Renal cortex interstitium (tissue), 11 donors: ENCODE results near the gene SKAP1. TPM values are rescaled to one million over a fixed set of nuclear protein-coding genes. Genes with fewer than 3 reads are reported as not detected.
"Not testable (repeated sequence)": the region's sequence is repeated elsewhere in the genome, so short reads cannot be mapped to it uniquely, and the experiment has no call there.

Experiments
- DNase-seq, 11 donors: peaks; one replicate each; pipeline ENCODE4 v3.0.0-alpha.2; 2013; ENCODE audit warnings: low read depth in 9 of 11, low spot score in 4 of 11; ENCODE audit errors: extremely low read depth in 1 of 11
- polyA plus RNA-seq, 3 donors: library from polyadenylated mRNA; unstranded; fragments of 120-200 nt; gene quantifications; one replicate each; pipeline ENCODE4 v1.2.1, GENCODE V29; 2013; ENCODE audit not compliant: insufficient read length in 3 of 3

The SKAP1 gene
- polyA plus RNA-seq, 3 donors, result 8.5 to 12.3 (median 10.6) TPM

DNA sequence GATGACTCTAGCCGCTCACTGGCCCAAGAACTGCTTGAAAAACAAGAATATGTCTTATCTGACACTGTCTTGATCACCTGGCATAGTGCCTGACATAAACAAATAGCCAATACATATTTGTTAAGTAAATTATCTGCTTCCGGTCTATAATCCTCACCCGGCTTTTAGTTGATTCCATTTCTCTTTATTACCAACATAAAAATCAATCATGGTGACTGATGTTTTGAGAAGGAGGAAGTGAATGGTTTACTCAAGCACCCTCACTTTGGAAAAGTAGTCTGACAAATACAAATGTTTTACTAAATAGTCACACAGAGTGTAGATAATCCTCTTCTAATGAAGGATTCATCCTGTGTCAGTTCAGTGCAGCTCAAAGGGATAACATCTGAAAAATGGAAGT, 47.0 kb downstream of the SKAP1 start:
- DNase-seq, result no peak

DNA sequence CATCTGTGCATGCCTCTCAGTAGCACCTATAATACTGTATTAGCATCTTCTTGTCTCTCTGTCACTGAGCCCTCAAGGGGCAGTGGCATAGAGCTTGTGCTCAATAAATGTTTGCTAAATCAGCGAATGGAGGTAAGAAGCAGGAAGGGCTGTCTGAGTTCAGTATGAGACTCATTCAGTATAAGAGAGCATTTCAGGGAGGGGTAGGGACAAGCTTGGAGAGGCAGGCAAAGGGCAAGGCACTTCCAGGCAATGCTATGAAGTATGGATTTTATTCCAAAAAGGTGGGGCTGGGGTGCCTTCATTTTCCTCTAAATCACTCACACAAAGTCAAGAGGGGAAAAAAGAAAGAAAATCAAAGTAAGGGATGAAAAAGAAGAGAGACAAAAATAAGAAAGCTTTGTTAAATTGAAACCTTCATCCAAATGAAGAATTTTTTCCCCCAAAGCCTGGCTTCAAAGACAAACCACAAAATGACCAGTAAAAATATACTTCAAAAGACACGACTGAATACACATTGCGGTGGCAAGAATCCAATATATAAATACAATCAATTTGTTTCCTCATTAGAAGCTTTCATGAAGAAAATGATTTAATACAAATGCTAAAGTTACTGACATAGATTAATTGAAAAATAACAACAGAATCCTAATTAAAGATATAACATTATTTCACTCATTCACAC, 51.2 kb downstream of the SKAP1 start:
- DNase-seq, result no peak

DNA sequence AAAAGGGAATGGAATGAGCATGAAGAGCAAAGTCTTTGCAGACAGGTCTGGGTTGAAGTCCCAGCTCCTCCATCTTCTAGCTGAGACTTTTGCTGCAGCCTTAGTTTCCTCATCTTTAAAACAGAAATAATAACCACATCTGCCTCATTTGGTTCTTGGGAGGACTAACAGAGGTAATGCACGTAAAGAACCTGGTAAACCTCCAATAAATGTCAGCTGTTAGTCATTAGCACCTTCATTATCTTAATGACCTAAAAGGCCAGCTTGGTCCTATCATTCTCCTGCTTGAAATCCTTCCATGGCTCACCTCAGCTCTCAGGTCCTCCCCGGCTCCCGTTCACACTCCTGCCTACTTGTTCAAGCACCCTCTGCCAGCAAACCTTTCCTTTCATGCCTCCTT, 51.8 kb downstream of the SKAP1 start:
- no peak for DNase-seq

DNA sequence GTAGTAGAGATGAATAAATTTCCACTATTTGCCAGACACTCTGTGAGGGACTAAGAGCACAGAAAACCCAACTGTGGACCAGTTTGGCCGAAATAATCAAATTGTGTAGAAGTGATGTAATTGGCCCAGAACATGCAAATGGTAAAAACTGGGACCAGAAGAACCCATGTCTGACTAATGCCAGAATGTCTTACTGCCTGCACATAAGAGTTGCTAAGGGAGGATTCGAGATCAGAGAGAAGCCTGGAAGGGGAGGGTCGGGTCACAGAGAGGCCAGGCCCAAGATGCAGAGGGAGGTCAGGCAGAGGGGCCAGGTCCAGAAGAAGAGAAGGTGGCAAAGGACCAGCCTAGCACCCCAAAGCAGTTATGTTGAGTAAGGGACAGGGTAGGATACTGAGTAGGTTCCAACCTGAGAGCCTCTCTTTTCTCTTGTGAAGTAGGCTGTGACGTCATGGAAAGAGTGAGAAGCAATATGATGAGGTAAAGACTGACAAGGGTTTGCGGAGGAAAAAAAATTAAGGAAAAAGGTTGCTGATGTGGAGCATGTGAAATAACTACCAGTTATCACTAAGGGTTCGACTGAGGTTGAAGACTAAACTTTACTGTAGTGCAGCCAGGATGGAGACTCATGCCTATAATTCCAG, 53.2 kb downstream of the SKAP1 start:
- no peak for DNase-seq

DNA sequence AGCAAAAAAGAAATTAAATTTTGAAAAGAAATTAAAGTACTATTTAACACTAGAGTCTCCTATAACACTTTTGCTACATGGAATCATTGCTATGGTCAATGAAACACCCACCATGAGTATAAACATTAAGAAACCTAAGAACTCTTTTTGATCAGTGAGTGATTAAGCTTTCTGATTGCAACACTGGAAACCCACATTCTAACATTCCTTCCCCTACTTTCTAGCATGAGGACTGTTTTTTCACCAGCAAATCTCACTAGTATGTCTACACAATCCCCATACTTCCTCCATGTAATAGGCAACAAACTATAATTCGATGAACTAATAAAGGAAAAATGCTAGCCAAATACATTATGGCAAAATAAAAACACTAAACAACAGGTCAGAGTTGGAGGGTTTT, 54.7 kb downstream of the SKAP1 start:
- DNase-seq, result no peak

DNA sequence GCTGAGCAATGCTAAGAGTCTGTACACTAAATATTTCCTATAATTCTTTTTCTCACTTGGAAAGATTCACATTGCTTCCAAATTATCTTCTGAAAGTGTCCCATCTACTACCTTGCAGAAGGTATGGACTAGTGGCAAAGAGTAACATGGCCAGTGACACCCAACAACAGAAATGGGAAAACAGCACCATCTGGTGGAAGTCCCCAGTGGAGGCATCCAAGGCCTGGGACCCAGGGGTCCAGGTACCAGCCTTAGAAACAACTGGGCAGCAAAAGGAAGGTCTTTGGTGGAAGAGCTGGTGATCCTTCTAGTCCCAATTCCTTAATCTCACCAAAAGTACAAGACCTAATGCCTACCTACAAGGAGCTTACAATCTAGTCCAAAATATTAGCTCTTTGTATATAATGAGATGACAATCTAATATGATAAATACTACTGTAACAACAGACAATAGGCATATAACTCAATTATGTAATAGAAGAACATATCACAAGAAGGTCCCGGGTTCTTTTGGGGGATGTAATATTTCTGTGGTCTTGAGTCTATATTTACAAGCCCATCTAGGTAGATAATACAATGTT, 55.3 kb downstream of the SKAP1 start:
- DNase-seq, result no peak

DNA sequence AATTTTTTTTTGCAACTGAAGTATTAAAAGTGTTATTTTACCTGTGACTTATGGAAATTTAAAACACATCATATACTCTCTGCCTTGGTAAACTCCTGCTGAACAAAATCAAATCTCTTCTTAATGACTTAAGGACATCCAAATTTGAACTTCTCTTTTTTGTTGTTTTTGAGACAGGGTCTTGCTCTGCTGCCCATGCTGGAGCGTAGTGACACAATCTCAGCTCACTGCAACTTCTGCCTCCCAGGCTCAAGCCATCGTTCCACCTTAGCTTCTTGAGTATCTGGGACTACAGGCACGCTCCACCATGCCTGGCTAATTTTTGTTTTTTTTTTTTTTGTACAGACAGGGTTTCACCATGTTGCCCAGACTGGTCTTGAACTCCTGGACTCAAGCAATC, 56.1 kb downstream of the SKAP1 start:
- no peak for DNase-seq

DNA sequence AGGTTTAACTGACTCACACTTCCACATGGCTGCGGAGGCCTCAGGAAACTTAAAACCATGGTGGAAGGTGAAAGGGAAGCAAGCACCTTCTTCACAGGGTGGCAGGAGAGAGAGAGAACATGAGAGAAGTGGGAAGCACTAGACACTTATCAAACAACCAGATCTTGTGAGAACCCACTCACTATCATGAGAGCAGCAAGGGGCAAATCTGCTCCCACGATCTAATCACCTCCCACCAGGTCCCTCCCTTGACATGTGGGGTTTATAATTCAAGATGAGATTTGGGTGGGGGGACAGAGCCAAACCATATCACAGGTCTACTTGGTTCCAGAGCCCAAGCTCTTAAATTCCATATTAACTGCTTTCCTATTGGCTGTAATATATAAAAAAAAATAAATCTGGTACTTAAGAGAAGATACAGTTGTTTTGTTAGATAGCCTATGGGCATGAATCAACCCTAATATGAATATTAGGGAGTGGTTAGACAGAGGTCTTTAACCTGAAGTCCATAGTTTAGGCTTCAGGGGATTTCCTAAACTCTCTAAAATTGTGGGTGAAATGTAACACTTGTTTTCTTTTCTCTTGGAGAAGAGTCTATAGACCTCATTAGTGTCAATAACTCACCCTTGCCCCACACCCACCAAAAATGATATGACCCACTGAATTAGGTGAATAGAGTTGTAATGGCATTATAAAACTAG, 56.7 kb downstream of the SKAP1 start:
- DNase-seq, result no peak

DNA sequence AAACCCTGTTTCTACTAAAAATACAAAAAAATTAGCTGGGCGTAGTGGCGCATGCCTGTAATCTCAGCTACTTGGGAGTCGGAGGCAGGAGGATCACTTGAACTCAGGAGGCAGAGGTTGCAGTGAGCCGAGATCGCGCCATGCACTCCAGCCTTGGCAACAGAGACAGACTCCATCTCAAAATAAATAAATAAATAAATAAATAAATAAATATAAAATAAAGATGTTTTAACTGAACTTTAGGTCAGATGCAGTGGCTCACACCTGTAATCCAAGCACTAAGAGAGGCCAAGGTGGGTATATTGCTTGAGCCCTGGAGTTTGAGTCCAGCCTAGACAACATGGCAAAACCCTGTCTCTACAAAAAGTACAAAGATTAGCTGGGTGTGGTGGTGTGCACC, 61.0 kb downstream of the SKAP1 start:
- not testable (repeated sequence) for DNase-seq

DNA sequence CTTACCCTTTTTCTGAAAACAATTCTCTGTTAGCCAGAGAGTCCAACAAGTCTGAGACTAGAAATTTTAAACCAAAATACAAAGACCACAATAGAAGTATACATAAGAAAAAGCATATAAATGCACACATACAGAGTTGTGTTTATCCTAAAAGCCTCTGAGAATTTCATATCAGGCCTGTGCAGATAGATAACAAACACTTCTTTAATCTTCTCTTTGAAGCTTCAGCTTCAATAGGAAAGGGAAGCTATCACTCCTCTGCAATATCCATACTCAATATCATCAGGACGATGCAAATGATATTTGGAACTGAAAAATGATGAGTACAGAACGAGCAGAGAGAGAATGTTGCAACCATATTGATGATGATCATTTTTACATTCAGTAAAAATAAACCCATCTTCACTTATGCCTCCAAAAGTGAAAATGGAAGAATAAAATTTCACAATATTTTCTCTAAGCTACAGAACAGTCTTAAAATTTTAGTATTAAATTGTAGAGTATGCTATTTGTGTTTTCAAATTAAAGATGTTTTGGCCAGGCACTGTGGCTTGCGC, 61.6 kb downstream of the SKAP1 start:
- DNase-seq, result no peak

DNA sequence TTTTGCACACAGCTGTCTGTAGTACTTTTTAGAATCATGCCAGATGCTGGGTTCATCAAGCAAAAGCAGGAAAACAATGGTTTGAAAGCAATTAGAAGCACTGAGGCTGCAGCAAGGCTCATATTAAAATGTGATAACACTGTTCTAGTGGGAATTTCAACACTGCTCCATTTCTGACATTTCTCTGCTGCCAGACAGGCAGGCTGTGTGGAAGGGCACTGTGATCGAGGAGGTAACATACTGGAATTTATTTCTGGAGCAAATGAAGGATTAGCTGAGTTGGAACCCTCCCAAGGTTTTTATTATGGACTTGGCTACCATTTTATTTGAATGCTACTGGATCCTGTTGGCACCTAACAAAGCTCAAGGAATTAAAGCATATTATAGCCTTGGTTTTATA, 66.9 kb downstream of the SKAP1 start:
- DNase-seq, result no peak

DNA sequence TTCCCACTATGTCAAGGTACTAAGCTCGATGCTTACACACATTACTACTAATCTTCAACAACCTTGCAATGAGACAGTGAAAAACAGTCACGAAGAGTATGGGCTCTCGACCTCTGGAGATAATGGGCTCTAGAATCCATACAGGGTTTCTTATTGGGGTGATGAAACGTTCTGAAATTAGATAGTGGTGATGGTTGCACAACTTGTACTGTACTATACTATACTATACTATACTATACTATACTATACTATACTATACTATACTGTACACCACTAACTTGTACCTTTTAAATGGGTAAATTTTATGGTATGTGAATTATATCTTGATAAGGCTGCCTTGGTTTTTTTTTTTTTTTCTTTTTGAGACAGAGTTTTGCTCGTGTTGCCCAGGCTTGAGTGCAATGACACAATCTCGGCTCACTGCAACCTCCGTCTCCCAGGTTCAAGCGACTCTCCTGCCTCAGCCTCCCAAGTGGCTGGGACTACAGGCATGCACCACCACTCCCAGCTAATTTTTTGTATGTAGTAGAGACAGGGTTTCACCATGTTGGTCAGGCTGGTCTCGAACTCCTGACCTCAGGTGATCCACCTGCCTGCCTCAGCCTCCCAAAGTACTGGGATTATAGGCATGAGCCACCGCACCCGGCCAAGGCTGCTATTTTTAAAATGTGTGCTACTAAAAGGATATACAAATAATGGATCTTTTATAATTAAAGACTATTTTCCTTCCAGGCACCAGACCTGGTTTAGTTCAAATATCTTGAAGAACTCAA, 69.0 kb downstream of the SKAP1 start:
- DNase-seq, result not testable (repeated sequence)

DNA sequence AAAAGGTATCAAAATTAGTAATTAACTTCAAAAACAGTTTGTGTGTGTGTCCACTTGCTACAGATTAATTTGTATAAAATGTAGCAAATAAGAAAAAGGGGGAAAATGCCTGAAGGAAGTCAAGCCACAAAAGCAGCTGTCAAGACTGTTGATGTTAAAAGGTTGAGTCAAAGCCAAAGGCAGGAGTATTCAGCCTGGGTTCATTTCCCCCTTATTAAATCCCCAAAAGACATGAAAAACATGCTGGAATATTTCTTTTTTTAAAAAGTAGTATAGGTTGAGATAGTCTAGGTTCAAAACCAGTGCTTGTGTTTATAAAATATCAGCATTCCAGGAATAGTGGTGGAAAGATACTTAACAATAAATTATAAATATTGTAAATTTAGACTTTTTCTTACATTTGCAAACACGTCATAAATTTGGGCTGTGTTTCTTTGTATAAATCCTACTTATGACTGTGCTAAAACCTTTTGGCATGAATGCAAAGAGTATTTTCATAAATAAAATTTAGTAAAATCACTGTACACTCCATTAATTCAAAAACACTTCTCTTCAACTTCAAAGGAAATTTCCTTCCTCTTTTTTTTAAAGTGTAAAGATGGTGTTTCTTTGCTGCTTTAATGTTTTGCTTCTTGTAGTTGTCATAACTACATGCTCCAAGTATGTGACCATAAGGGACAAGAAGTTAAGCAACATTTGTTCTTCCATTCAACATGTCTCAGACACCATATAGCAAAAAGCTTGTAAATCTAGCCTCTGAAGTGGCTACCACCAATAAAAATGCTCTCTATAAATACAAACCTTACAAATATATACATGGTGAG, 72.0 kb downstream of the SKAP1 start:
- no peak for DNase-seq

DNA sequence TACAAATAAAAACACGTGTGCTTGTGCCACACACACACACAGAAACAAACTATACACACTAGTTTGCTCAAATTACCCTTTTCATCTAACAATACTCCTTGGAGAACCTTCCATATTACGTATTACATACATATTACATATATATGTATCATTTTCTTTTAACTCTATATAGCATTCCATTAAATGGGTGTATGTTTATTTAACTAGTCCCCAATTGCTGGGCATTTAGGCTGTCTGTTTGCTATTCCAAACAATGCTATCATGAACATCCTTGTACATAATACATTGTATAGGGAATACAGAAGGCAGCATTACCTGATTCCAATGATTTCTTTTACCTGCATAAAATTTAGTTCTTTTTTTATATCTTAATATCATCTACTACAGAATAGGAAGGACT, 73.1 kb downstream of the SKAP1 start:
- DNase-seq, result no peak

DNA sequence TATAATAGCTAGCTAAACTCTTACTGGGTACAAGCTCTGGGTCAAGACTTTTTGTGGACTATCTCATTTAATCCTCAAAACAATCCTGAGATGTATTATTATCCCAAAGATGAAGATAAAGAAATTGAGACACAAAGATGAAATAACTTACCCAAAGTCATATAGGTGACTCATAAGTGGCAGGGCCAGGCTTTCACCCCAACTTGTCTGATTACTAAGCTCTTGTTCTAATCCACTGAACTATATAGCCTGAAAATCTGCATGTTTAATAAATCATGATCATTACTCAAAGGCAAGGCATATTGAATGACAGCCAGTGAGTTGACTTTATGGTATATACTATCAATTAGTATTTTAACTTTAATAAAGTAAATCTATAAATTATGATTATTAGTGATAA, 77.4 kb downstream of the SKAP1 start:
- no peak for DNase-seq

DNA sequence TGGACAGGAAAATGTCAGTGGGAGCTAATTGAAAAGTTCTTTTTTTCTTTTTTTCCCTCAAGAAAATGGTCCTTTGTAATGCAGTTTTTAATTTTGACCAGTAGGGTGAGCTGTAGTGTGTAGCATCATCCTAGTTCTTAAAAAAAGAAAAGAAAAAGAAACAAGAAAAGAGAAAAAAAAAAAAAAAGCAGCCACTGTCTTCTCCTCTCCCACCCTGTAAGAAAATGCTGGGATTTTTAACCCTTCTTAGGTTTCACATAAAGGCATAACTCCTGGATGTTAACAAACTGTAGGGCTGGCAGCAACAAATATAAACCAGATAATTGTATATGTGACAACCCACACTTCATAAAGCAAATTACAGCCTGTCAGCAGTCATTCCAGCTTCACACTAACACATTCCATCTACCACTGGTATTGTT, 78.1 kb downstream of the SKAP1 start:
- peak in 6 of 11 donors; percentile 23 to 57 (median 50) for DNase-seq

DNA sequence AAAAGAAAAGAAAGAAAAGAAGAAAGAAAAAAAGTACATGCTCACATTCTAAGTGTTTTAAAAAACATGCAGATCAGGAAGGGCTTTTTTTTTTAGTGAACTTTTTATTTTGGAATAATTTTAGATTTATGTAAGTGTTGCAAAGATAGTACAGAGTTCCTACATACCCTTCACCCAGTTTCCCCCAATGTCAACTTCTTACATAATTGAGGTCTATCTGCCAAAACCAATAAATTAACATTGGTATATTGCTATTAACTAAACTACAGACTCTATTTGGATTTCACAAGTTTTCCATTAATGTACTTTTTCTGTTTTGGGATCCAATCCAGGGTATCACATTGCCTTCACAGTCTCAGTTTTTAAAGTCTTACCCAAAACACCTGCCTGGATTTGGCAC, 81.7 kb downstream of the SKAP1 start:
- no peak for DNase-seq

DNA sequence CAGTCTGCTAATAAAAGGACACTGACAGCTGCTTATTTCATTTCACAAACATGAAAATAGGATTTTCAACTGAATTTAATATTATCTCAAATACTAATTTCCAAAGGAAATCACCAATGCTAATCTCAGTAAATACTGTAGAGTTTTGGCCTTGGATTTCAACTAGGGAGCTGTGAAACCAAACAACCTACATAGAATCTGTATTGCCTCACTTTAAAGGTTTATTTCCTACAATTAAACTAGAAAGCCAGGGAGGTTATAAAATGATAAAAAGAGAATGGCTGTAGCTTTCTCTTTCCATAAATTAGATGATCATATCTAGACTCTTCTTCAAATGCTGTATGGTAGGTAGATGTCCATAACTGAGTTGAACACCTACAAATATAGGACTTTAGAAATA, 82.8 kb downstream of the SKAP1 start:
- no peak for DNase-seq
